Amniotic epithelial cell (primary cell): ENCODE results near the gene ZNF35.
A peak's percentile ranks its signal among the peaks of the same experiment; 100 is the strongest.
"Not testable (repeated sequence)": the region's sequence is repeated elsewhere in the genome, so short reads cannot be mapped to it uniquely, and the experiment has no call there.

ENCODE experiments used
- DNase-seq: peaks from one replicate; pipeline ENCODE4 v3.0.0-alpha.2; 2010; ENCODE audit warnings: low read depth

Gene ZNF35

DNA sequence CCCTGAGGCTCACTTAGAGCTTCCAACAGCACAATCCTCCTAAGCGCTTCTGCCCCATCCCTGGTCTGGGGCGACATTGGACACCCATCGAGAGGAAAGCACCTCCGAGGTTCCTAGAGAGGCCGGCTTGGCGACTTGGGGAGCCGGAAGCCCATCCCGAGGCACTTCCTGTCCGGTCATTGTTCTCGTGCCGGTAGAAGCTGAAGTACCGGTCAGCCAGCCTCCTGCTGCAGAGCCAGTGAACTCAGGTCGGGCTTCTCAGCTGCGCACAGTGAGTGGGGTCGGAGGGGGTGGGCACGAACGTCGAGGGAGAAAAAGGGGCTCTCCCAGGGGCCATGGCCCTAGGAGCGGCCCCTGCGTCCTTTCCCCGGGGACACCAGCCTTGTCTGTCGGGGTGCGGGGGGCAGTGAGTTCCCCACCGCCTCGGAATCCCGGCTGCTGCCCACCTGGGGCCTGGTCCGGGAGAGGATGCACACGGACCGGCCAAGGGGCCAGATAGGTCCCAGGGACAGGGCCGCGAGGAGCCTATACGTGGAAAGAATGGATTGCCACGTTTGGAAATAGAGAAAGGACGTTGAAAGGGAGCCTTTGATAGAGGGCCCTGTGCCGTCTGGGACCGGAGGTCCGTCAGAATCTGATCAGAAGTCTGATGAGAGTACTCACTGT lies at the start of gene ZNF35:
Gene ZNF35 (plus strand): TSS at position 169 of the 666 bp plus-strand sequence. CDS start 2,336 bp downstream, outside the sequence.
- peak; percentile 89 for DNase-seq

- no peak for DNase-seq
These were observed 46.8 kb upstream of the ZNF35 start for GRCh38 chr3:44601749-44602148.

DNA sequence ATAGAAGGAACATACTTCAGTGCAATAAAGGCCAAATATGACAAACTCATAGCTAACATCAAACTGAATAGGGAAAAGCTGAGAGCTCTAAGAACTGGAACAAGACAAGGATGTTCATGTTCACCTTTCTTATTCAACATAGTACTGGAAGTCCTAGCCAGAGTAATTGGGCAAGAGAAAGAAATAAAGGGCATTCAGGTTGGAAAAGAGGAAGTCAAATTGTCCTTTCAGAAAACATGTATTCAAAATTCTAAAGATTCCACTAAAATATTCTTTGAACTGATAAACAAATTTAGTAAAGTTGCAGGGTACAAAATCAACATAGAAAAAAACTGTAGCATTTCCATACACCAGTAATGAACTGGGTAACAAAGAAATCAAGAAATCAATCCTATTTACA lies 35.9 kb upstream of the ZNF35 start:
- DNase-seq = no peak

- DNase-seq = peak; percentile 89
These were observed 23.6 kb upstream of the ZNF35 start, which contains the start of gene ZNF197 for GRCh38 chr3:44624749-44625480. TSS of gene ZNF197 (plus strand) at chr3:44625036. CDS start at chr3:44629155, 4,119 bp downstream.

DNA sequence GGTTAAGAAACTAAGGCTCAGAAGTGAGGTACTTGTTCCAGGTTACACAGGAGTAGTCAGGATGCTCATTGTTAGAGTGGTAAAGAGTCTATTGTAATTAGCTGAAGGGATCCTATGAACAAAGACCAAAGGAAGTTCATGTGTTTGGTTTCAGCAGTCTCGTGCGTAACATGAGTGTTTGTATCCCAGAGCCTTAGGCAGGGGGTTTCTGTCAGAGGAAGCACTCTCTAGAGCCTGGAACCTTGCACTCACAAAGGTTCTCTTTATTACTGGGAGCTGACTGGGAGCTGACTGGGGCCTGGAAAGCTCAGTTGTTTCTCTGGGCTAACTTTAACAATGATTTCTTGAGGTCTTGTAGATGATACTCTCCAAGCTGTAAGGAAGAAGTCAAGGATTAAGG lies 19.8 kb upstream of the ZNF35 start:
- DNase-seq = no peak

GRCh38 chr3:44632193-44632592 lies 16.3 kb upstream of the ZNF35 start:
- DNase-seq = no peak

DNA sequence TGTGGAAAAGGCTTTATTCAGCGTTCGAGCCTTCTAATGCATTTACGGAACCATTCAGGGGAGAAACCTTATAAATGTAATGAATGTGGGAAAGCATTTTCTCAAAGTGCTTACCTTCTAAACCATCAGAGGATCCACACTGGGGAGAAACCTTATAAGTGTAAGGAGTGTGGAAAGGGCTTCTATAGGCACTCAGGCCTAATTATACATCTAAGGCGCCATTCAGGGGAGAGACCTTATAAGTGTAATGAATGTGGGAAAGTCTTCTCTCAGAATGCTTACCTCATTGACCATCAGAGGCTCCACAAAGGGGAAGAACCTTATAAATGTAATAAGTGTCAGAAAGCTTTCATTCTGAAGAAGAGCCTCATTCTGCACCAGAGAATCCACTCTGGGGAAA lies 6.2 kb upstream of the ZNF35 start:
- no peak for DNase-seq

DNA sequence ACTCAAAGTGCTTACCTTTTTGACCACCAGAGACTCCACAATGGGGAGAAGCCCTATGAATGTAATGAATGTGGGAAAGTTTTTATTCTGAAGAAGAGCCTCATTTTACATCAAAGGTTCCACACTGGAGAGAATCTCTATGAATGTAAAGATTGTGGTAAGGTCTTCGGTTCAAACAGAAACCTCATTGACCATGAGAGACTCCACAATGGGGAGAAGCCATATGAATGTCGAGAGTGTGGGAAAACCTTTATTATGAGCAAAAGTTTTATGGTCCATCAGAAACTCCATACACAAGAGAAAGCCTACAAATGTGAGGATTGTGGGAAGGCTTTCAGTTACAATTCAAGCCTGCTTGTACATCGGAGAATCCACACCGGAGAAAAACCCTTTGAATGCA lies 5.5 kb upstream of the ZNF35 start:
- DNase-seq = no peak

DNA sequence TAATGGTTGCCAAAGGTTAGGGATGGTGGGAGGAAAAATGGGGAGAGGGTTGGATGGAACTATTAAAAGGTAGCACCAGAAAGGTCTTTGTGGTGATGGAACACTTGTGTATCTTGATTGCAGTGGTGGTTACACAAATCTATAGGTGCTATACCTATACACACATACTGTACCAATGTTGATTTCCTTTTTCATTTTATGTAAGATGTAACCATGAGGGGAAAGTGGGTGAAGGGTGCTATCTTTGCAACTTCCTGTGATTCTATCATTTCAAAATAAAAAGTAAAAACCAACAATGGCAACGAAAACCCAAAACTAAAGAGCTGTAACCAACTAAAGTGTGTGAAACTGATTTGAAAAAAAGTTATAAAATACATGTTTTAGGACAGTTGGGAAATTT lies 761 bp upstream of the ZNF35 start:
- DNase-seq = no peak

- DNase-seq = no peak
These were observed 1.2 kb downstream of the ZNF35 start for GRCh38 chr3:44649709-44650108.

GRCh38 chr3:44654039-44654438 lies 5.5 kb downstream of the ZNF35 start:
- DNase-seq = peak; percentile 6

- DNase-seq = no peak
These were observed 10.5 kb downstream of the ZNF35 start for GRCh38 chr3:44659015-44659414.

- peak; percentile 6 for DNase-seq
These were observed 10.9 kb downstream of the ZNF35 start for GRCh38 chr3:44659434-44659833.

- no peak for DNase-seq
These were observed 12.7 kb downstream of the ZNF35 start for GRCh38 chr3:44661189-44661588.

DNA sequence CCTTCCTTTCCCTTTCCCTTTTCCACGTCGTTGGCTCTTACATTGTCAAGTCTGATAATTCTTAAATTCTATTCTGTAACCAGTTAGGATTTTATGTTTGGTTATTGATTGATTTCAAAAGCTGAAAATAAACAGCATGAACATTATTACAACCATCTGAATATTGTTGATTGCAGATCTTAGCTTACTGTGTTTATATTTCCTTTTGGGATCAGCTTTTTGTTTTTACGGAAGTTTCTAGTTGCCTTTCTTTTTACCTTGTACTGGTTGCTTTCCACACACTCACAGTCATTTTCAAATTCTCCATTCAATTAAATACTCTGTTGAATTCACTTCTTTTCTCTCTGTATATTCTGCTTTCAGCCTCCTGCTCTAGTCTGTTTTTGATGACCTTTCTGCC lies 16.6 kb downstream of the ZNF35 start:
- no peak for DNase-seq

GRCh38 chr3:44666346-44666745 lies 17.8 kb downstream of the ZNF35 start:
- DNase-seq = no peak

DNA sequence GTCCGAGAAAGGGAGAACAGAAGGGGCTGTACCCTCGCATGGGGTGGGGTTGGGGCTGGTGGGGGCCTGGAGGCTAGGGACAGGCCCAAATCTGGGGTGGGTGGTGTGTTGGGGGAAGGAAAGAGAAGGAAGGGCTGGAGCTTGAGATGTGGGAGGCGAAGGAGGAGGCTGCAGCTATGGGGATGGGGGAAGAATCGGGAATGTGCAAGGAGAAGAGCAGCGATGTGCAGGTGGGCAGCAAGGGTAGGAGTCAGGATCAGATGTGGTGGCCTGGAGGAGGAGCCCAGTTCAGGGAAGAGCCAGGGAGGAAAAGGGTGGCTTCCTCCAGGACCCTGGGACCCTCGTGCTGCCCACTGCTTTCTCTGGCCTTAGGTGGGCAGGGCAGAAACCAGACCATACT lies 21.2 kb downstream of the ZNF35 start:
- DNase-seq = no peak

GRCh38 chr3:44673466-44673865 lies 24.9 kb downstream of the ZNF35 start:
- DNase-seq = not testable (repeated sequence)

DNA sequence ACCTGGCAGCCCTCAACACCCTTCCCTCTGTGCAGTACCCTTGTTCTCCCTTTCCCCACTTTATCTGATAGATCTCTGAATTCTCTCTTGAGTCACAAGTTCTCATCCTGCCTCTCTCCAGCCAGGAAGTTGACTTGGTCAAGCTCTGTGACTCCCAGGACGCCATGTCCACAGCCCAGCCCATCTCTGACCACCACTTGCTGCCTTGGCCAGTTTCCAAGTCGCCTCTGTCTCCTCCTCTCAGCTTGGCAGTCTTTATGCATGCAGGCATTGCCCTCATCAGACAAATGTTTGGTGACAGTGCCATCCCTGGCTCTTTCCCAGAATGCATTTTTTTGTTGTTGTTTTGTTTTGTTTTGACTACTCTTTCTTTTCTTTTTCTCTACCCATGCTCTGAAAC lies 25.7 kb downstream of the ZNF35 start:
- DNase-seq = no peak

DNA sequence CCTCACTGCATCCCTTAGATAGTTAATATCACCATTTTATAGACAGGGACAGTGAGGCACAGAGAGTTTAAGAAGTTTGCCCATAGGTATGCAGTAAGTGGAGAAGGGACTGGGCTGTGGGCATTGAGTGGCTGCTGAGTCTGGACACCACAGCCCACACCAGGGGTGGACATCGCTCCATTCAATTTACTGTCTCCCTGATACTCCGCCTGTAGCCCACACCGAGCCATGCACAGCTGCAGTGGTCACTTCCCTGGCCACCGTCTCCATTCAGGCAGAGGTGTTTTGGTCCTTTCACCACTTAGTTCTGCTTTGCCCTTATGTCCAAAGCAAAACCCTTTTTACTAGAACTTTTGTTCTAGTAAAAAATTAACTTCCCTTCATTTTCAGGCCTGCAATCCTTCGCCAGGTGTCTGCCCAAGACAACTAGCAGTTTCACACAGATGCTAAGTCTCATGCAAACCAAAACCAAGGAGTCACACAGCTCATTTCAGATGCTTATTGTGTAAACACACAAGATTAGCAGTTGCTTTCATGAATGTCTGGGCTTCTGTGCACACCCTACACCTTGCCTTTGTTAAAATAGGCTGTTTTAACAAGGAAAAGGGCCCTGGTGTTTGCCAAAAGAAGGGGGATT lies 30.1 kb downstream of the ZNF35 start:
- no peak for DNase-seq

DNA sequence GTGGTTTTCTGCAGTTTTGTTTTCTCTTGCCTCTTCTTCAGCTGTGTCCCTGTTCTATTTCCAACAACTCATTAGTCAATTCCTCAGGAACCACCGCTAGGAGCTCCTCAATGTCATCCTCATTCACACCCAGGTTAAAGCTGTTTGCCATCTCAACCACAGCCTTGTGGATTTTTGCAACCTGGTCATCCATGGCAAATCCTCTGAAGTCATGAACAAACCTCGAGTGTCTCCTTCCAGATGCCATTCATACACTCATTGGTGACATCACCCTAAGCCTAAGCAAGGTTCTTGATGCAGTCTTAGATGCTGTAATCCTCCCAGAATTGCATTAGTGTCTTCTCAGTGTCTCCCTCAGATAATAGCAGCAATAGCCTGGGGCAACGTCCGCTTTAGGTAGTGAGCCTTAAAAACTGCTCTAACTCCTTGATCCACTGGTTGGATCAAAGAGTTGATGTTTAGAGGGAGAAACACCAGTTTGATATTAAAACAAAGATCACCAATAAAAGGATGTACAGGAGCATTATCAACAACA lies 32.5 kb downstream of the ZNF35 start:
- no peak for DNase-seq

- DNase-seq = peak; percentile 73
These were observed 33.8 kb downstream of the ZNF35 start for GRCh38 chr3:44682182-44682896.
